Fibroblast of skin of abdomen (primary cell): ENCODE results near the gene UBE3B.

Source experiments
- DNase-seq: peaks from one replicate; pipeline ENCODE4 v3.0.0-alpha.2; 2013

UBE3B gene

GRCh38 chr12:109500406-109501185, 23.2 kb downstream of the UBE3B start:
- no peak for DNase-seq

GRCh38 chr12:109501299-109501698, 23.9 kb downstream of the UBE3B start:
- DNase-seq: no peak

GRCh38 chr12:109502332-109502731, 24.9 kb downstream of the UBE3B start:
- DNase-seq: no peak

- DNase-seq: no peak
Observed at GRCh38 chr12:109503611-109504010, 26.2 kb downstream of the UBE3B start.

- DNase-seq: no peak
Observed at GRCh38 chr12:109504068-109504467, 26.6 kb downstream of the UBE3B start.

GRCh38 chr12:109510196-109510595, 32.8 kb downstream of the UBE3B start:
- DNase-seq: no peak

- no peak for DNase-seq
Observed at GRCh38 chr12:109512608-109513007, 35.2 kb downstream of the UBE3B start.

- no peak for DNase-seq
Observed at GRCh38 chr12:109513051-109513450, 35.6 kb downstream of the UBE3B start.

GRCh38 chr12:109513977-109514376, 36.5 kb downstream of the UBE3B start:
- DNase-seq: no peak

GRCh38 chr12:109517619-109518018, 40.2 kb downstream of the UBE3B start:
- DNase-seq: no peak

GRCh38 chr12:109518820-109519665, 41.6 kb downstream of the UBE3B start:
- DNase-seq: peak; percentile 90

- DNase-seq: no peak
Observed at GRCh38 chr12:109519787-109520186, 42.4 kb downstream of the UBE3B start.

- DNase-seq: no peak
Observed at GRCh38 chr12:109521831-109522230, 44.4 kb downstream of the UBE3B start.

- no peak for DNase-seq
Observed at GRCh38 chr12:109523071-109523470, 45.6 kb downstream of the UBE3B start.

GRCh38 chr12:109523504-109523903, 46.1 kb downstream of the UBE3B start:
- no peak for DNase-seq

- DNase-seq: no peak
Observed at GRCh38 chr12:109524466-109525278, 47.2 kb downstream of the UBE3B start.

GRCh38 chr12:109525279-109525585, 47.8 kb downstream of the UBE3B start:
- DNase-seq: no peak

- no peak for DNase-seq
Observed at GRCh38 chr12:109527489-109528123, 50.2 kb downstream of the UBE3B start.

GRCh38 chr12:109529691-109530640, 52.5 kb downstream of the UBE3B start:
- no peak for DNase-seq

GRCh38 chr12:109531411-109531810, 54.0 kb downstream of the UBE3B start:
- DNase-seq: no peak

- no peak for DNase-seq
Observed at GRCh38 chr12:109532721-109533486, 55.5 kb downstream of the UBE3B start.
